Measurements from ENCODE around the gene NDST3.

The NDST3 gene

DNA sequence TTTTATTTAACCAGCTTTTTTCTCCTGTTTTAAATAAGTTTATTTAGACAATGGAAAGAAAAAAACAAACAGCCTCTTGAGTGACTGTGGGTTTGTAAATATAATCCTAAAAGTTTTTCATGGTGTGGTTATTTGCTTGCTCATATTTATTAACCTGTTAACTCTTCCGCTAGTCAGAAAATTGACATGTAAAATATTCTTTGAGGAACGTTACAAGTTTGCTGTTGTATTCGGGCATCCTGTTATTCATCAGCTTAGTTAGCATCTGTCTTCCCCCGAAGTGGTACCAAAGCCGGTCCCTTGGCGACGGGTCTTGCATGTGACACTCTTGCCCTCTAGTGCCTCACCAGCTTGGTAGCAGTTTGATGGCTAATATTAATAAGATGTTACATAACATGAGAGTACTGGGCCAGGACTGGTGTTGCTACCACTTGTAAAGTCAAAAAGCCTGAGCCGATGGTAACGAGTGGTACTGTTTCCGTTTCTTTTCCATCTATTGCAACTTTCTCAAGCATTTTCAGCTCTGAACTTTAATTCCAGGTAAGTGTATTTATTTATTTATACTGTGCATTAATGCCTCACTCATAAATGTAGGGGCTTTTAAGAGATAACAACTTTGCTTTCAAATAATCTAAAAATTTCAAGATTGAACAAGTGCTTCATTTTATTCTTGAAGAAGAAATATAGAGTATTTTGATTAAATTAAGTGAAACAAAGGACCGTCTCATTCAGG, at the start of gene NDST3:
Gene NDST3, plus strand, starts transcription at position 434 of the 733 bp plus-strand sequence. CDS start 19,425 bp downstream, outside the sequence.
- no peak for TF ChIP-seq JUND (IDR thresholded peaks at IDR 0.05; ENCODE audit: low read depth)
- in situ Hi-C loops (cut with HindIII; ENCODE audit: low pct_unique_long_range_greater_than_20kb, low sequenced_read_pairs) = no loop called here
- DNase-seq (ENCODE audit: low read depth in 1 of 2, low spot score in 1 of 2) = peak; percentile 65 to 82

GRCh38 chr4:117986321-117986720, 48.0 kb upstream of the NDST3 start:
- in situ Hi-C loops (cut with HindIII; ENCODE audit: low pct_unique_long_range_greater_than_20kb, low sequenced_read_pairs) = no loop called here
- DNase-seq (ENCODE audit: low read depth in 1 of 2, low spot score in 1 of 2) = no peak
- TF ChIP-seq JUND (IDR thresholded peaks at IDR 0.05; ENCODE audit: low read depth) = no peak

DNA sequence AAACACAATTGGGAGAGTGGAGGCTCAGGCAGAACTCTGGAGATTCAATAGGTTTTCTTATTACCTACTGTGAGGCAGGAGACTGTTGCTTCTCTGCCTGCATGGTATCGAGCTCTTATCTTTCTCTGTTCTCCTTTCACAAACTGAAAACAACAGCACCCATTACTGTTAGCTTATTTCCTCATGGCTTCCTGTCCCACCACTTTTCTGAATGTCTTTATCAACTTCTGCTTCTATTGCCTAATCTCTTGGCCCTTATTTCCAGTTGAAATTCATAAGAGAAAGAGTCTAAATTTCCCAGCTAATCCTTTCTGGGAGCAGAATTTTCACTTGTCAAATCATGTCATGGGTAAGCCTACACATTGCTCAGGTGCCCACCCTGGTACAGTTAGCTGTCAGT, 46.8 kb upstream of the NDST3 start:
- TF ChIP-seq JUND (IDR thresholded peaks at IDR 0.05; ENCODE audit: low read depth) = no peak
- DNase-seq (ENCODE audit: low read depth in 1 of 2, low spot score in 1 of 2) = no peak
- in situ Hi-C loops (cut with HindIII; ENCODE audit: low pct_unique_long_range_greater_than_20kb, low sequenced_read_pairs) = no loop called here

- no peak for TF ChIP-seq JUND (IDR thresholded peaks at IDR 0.05; ENCODE audit: low read depth)
- in situ Hi-C loops (cut with HindIII; ENCODE audit: low pct_unique_long_range_greater_than_20kb, low sequenced_read_pairs) = no loop called here
- no peak for DNase-seq (ENCODE audit: low read depth in 1 of 2, low spot score in 1 of 2)
Measured at GRCh38 chr4:117996891-117997290, 37.4 kb upstream of the NDST3 start.

- in situ Hi-C loops (cut with HindIII; ENCODE audit: low pct_unique_long_range_greater_than_20kb, low sequenced_read_pairs) = no loop called here
- no peak for DNase-seq (ENCODE audit: low read depth in 1 of 2, low spot score in 1 of 2)
- no peak for TF ChIP-seq JUND (IDR thresholded peaks at IDR 0.05; ENCODE audit: low read depth)
Measured at GRCh38 chr4:118004088-118004487, 30.2 kb upstream of the NDST3 start.

DNA sequence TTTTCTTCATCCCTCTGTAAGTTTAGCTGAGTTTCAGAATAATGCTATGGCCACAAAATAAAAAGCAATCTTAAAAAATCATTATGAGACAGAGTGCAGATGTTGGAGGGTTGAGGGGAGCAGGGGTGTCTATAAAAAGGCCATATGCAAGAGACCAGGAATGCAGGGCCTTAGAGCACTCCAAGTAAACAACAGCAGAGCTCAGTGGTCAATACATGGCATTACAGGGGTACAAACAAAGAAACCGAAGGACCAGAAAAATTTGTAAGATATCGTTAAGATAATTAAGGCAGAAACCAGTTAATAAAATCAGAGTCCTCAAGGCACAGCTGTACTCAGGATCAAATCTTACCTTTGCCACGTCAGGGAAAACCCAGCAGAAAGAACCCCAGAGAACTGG, 28.4 kb upstream of the NDST3 start:
- DNase-seq (ENCODE audit: low read depth in 1 of 2, low spot score in 1 of 2) = no peak
- no peak for TF ChIP-seq JUND (IDR thresholded peaks at IDR 0.05; ENCODE audit: low read depth)
- in situ Hi-C loops (cut with HindIII; ENCODE audit: low pct_unique_long_range_greater_than_20kb, low sequenced_read_pairs) = no loop called here

GRCh38 chr4:118012142-118012541, 22.1 kb upstream of the NDST3 start:
- DNase-seq (ENCODE audit: low read depth in 1 of 2, low spot score in 1 of 2) = no peak
- TF ChIP-seq JUND (IDR thresholded peaks at IDR 0.05; ENCODE audit: low read depth) = no peak
- in situ Hi-C loops (cut with HindIII; ENCODE audit: low pct_unique_long_range_greater_than_20kb, low sequenced_read_pairs) = no loop called here

GRCh38 chr4:118014831-118015230, 19.5 kb upstream of the NDST3 start:
- TF ChIP-seq JUND (IDR thresholded peaks at IDR 0.05; ENCODE audit: low read depth) = no peak
- in situ Hi-C loops (cut with HindIII; ENCODE audit: low pct_unique_long_range_greater_than_20kb, low sequenced_read_pairs) = no loop called here
- no peak for DNase-seq (ENCODE audit: low read depth in 1 of 2, low spot score in 1 of 2)

DNA sequence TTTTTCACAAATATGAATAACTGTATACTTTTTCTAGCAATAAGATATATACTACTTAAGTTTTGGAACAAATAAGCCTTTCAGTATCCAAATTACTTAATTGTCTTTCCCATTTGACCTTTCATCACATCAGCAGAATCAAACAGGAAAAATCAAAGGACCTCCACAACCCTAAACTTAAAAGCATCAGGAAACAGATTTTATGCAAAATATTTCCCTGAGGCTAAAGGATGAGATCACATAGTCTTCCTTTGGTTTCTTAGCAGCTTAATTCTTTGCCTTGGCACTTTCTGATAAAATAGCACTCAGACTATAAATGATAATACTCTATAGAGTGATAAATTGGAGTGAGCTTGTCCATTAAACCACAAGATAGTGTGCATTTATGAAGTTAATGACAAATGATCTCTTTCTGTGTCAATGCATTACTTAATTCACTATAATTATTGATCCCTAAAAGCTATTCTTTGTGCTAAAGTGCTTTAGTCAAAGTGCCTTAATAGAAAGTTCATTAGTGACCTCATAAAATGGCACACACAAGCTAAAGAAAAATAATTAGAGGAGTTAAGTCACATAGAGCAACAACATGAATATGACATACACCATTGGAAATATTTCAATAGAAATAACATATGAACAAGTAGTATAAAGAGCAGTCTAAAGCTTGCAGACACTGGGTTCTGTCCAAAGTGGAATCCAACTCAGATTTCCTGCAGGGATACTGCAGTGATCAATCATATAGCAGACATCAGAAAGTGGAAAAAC, 15.7 kb upstream of the NDST3 start:
- no peak for TF ChIP-seq JUND (IDR thresholded peaks at IDR 0.05; ENCODE audit: low read depth)
- DNase-seq (ENCODE audit: low read depth in 1 of 2, low spot score in 1 of 2) = no peak
- in situ Hi-C loops (cut with HindIII; ENCODE audit: low pct_unique_long_range_greater_than_20kb, low sequenced_read_pairs) = no loop called here

- in situ Hi-C loops (cut with HindIII; ENCODE audit: low pct_unique_long_range_greater_than_20kb, low sequenced_read_pairs) = no loop called here
- TF ChIP-seq JUND (IDR thresholded peaks at IDR 0.05; ENCODE audit: low read depth) = no peak
Measured at GRCh38 chr4:118026806-118027205, 7.5 kb upstream of the NDST3 start.

DNA sequence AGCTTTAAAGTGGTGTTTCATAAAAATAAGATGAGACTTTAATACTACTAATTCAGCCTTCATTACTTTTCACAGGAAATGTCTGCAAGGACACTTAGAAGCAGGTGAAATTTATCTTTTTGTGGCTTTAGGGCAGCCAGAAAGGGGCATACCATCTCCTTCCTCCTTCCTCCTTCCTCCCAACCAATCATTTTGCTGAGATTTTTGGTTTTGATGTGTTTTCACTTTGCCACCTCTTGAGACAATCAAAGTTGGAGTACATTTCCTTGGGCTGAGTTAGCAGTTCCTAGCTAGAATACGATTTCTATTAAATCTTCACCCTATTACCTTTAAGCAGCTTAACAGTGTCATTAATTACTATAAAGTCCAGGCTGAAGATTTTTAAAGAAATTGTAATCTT, 5.1 kb upstream of the NDST3 start:
- no peak for TF ChIP-seq JUND (IDR thresholded peaks at IDR 0.05; ENCODE audit: low read depth)
- in situ Hi-C loops (cut with HindIII; ENCODE audit: low pct_unique_long_range_greater_than_20kb, low sequenced_read_pairs) = no loop called here

More at GRCh38 chr4:118026806-118027205, 7.5 kb upstream of the NDST3 start:
- no peak for DNase-seq (ENCODE audit: low read depth in 1 of 2, low spot score in 1 of 2)

DNA sequence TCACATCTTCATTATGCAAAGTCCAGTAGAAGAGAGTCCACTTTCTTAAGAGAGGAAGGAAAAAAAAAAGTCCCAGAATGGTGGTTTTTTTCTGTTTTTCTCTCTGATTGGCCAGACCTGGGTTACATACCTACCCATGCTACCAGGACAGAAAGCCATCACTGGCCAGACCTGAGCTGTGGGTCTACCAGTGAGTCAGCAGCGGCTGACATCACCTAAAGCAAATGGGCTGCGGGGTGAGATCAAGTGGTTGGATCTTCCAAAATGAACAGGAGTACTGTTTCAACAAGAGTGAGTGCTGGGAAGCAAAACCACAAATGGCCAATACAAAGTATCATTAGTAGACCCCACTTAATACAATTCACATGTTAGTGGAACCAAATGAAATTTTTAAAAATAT, 1.6 kb upstream of the NDST3 start:
- in situ Hi-C loops (cut with HindIII; ENCODE audit: low pct_unique_long_range_greater_than_20kb, low sequenced_read_pairs) = no loop called here
- DNase-seq (ENCODE audit: low read depth in 1 of 2, low spot score in 1 of 2) = peak in 1 of 2 experiments; percentile 38
- no peak for TF ChIP-seq JUND (IDR thresholded peaks at IDR 0.05; ENCODE audit: low read depth)

More for the DNA sequence above, 5.1 kb upstream of the NDST3 start:
- no peak for DNase-seq (ENCODE audit: low read depth in 1 of 2, low spot score in 1 of 2)

Measured in T47D (cell line).